Measurements from ENCODE around the gene ALG12.
A peak's percentile ranks its signal among the peaks of the same experiment; 100 is the strongest.

Gene ALG12

GRCh38 chr22:49957826-49958365 lies 39.7 kb upstream of the ALG12 start:
- DNase-seq = no peak

GRCh38 chr22:49956914-49957825 lies 38.9 kb upstream of the ALG12 start:
- DNase-seq = no peak

- no peak for DNase-seq
Observed at GRCh38 chr22:49956418-49956770, 38.2 kb upstream of the ALG12 start.

- DNase-seq = no peak
Observed at GRCh38 chr22:49955581-49956417, 37.6 kb upstream of the ALG12 start.

- no peak for DNase-seq
Observed at GRCh38 chr22:49954991-49955580, 36.8 kb upstream of the ALG12 start.

GRCh38 chr22:49954354-49954753 lies 36.1 kb upstream of the ALG12 start:
- no peak for DNase-seq

- no peak for DNase-seq
Observed at GRCh38 chr22:49953680-49954344, 35.6 kb upstream of the ALG12 start.

- DNase-seq = no peak
Observed at GRCh38 chr22:49953027-49953679, 34.9 kb upstream of the ALG12 start.

GRCh38 chr22:49951986-49952896 lies 34.0 kb upstream of the ALG12 start:
- DNase-seq = no peak

- DNase-seq = no peak
Observed at GRCh38 chr22:49951678-49951985, 33.4 kb upstream of the ALG12 start.

- DNase-seq = peak; percentile 37
Observed at GRCh38 chr22:49951000-49951677, 32.9 kb upstream of the ALG12 start.

GRCh38 chr22:49950396-49950994 lies 32.3 kb upstream of the ALG12 start:
- no peak for DNase-seq

- DNase-seq = no peak
Observed at GRCh38 chr22:49949914-49950292, 31.7 kb upstream of the ALG12 start.

- no peak for DNase-seq
Observed at GRCh38 chr22:49948958-49949913, 31.0 kb upstream of the ALG12 start.

GRCh38 chr22:49948116-49948957 lies 30.1 kb upstream of the ALG12 start:
- DNase-seq = no peak

- DNase-seq = no peak
Observed at GRCh38 chr22:49947296-49947622, 29.0 kb upstream of the ALG12 start.

- no peak for DNase-seq
Observed at GRCh38 chr22:49946612-49947295, 28.5 kb upstream of the ALG12 start.

All from inflammatory macrophage treated with lipopolysaccharide for 4 hours (primary cell).